K562 (cell line): ENCODE results near the gene ECT2. TPM values are rescaled to one million over a fixed set of nuclear protein-coding genes. Genes with fewer than 3 reads are reported as not detected.

ENCODE experiments used
- ATAC-seq: fragments of 200-7000 bp; cut with Tn5 transposase; 3 replicates; pipeline ENCODE4 v1.9.1; 2020; ENCODE audit warnings: moderate library complexity
- BruUV-seq: library from RNA; stranded (reverse); fragments of 400-500 nt; replicated peaks from 2 replicates; lab custom pipeline; 2021; lab: Mats Ljungman, UMichigan
- CTCF ChIA-PET: fragments of 300-600 bp; formaldehyde crosslinking; extraction: SDS; loops from one replicate; lab custom pipeline; 2021; ENCODE audit warnings: low intra/inter-chr PET ratio; lab: Yijun Ruan, JAX
- POLR2A ChIA-PET: fragments of 300-600, 350-650 bp; sonication (Branson Sonifier 250); formaldehyde crosslinking; extraction: SDS; loops from one replicate; lab custom pipeline; 2021; ENCODE audit warnings: antibody characterized with exemption, inconsistent platforms; lab: Yijun Ruan, JAX
- DNase-seq, 4 experiments: peaks; one replicate each; pipeline versions ENCODE4 v3.0.0 to v3.0.0-alpha.2; 2011 to 2018; ENCODE audit warnings: low spot score in 3 of 4, mixed read lengths in 3 of 4; ENCODE audit errors: extremely low read depth in 1 of 4
- FAIRE-seq: peaks from 2 replicates; lab custom pipeline; 2011; peaks lifted over from hg19 to GRCh38; lab: Jason Lieb, UNC
- H2AFZ ChIP-seq: 2 replicates; pipeline ENCODE4 v1.6.0; 2011; ENCODE audit warnings: low read depth, low read length, control low read depth, inconsistent platforms
- H3K27ac ChIP-seq: fragments of 200-600 bp; 3 replicates; pipeline ENCODE4 v1.8.0; 2011; ENCODE audit warnings: low read depth, mild to moderate bottlenecking, control low read depth, inconsistent platforms, low read length, moderate library complexity, mixed read lengths; ENCODE audit errors: extremely low read depth
- H3K27me3 ChIP-seq, 2 experiments: fragments of 300-600 bp in 1 of 2; 2 replicates in 1 of 2; 3 replicates in 1 of 2; pipeline versions ENCODE4 v1.6.0 to v1.8.0; 2011; ENCODE audit warnings: inconsistent platforms in 2 of 2, low read length in 2 of 2, mild to moderate bottlenecking in 1 of 2, mixed read lengths in 1 of 2, moderate library complexity in 1 of 2; ENCODE audit not compliant: control insufficient read depth in 2 of 2, insufficient read depth in 2 of 2
- H3K36me3 ChIP-seq: fragments of 300-600 bp; 3 replicates; pipeline ENCODE4 v1.8.0; 2011; ENCODE audit warnings: mild to moderate bottlenecking, low read length, inconsistent platforms; ENCODE audit not compliant: control insufficient read depth, insufficient read depth
- H3K4me1 ChIP-seq, 2 experiments: fragments of 200-600 bp in 1 of 2; replicated peaks in 1 of 2; 2 replicates in 1 of 2; 3 replicates in 1 of 2; pipeline versions ENCODE4 v1.5.1 to v1.8.0; 2011; ENCODE audit warnings: inconsistent platforms in 2 of 2, low read length in 2 of 2, mild to moderate bottlenecking in 1 of 2, mixed read lengths in 1 of 2, moderate library complexity in 1 of 2; ENCODE audit not compliant: control insufficient read depth in 2 of 2, insufficient read depth in 2 of 2
- H3K4me2 ChIP-seq: 2 replicates; pipeline ENCODE4 v1.6.1; 2011; ENCODE audit warnings: low read length, control low read depth, inconsistent platforms, mixed read lengths; ENCODE audit not compliant: insufficient read depth
- H3K4me3 ChIP-seq: fragments of 200-600 bp; sonication (generic), shearing (Covaris generic); 2 replicates; pipeline ENCODE4 v1.5.1; 2016; ENCODE audit warnings: control low read depth, inconsistent platforms
- H3K79me2 ChIP-seq: fragments of 200-600 bp; 3 replicates; pipeline ENCODE4 v1.8.0; 2011; ENCODE audit warnings: low read length, inconsistent platforms; ENCODE audit not compliant: control insufficient read depth, insufficient read depth
- H3K9ac ChIP-seq, 2 experiments: 2 replicates each; pipeline versions ENCODE4 v1.6.0 to v1.6.1; 2011; ENCODE audit warnings: low read depth in 2 of 2, low read length in 2 of 2, control low read depth in 1 of 2, inconsistent platforms in 1 of 2, mild to moderate bottlenecking in 1 of 2, mixed read lengths in 1 of 2; ENCODE audit not compliant: insufficient read depth in 1 of 2
- H3K9me1 ChIP-seq: one replicate; pipeline ENCODE4 v1.6.0; 2011; ENCODE audit warnings: inconsistent platforms, mild to moderate bottlenecking, low read length, moderate library complexity; ENCODE audit not compliant: control insufficient read depth, insufficient read depth
- H3K9me3 ChIP-seq: replicated peaks from 2 replicates; pipeline ENCODE4 v1.5.1; 2011; ENCODE audit warnings: low read depth, low read length, inconsistent platforms; ENCODE audit not compliant: control insufficient read depth, insufficient read depth
- H4K20me1 ChIP-seq: replicated peaks from 2 replicates; pipeline ENCODE4 v1.6.1; 2011; ENCODE audit warnings: low read length, inconsistent platforms, mixed read lengths; ENCODE audit not compliant: control insufficient read depth, insufficient read depth
- DIDO1 ChIP-seq: fragments of 450-650 bp; IDR thresholded peaks from 2 replicates; pipeline ENCODE4 v1.6.1; 2016; ENCODE audit warnings: low read depth, missing biosample characterization, missing genetic modification characterization
- FOXP1 ChIP-seq: sonication (generic); formaldehyde crosslinking; IDR thresholded peaks from 2 replicates; pipeline ENCODE4 v1.8.0; 2022; ENCODE audit warnings: mild to moderate bottlenecking, missing genetic modification reagents
- HBP1 ChIP-seq: fragments of 450-650 bp; formaldehyde crosslinking; IDR thresholded peaks from 2 replicates; pipeline ENCODE4 v1.4.0; 2022; ENCODE audit warnings: missing genetic modification characterization
- HMG20A ChIP-seq: fragments of 450-650 bp; formaldehyde crosslinking; conservative IDR thresholded peaks from 2 replicates; pipeline ENCODE4 v1.4.0; 2020; ENCODE audit warnings: mild to moderate bottlenecking, mixed read lengths
- MEF2D ChIP-seq: conservative IDR thresholded peaks from 2 replicates; pipeline ENCODE4 v1.6.1; 2016; ENCODE audit warnings: low read depth, missing genetic modification characterization, missing compliant biosample characterization
- POLR2H ChIP-seq: IDR thresholded peaks from 2 replicates; pipeline ENCODE4 v1.6.1; 2016; ENCODE audit warnings: missing genetic modification characterization, low read depth, mild to moderate bottlenecking, control low read depth, missing compliant biosample characterization, moderate library complexity
- RBM17 ChIP-seq: fragments of 200-400 bp; formaldehyde crosslinking; IDR thresholded peaks from 2 replicates; pipeline ENCODE4 v1.6.1; 2017; ENCODE audit warnings: low read depth, mild to moderate bottlenecking, low read length, borderline replicate concordance
- RREB1 ChIP-seq: fragments of 250-450 bp; sonication (Bioruptor Pico); IDR thresholded peaks from 2 replicates; pipeline ENCODE4 v1.4.0; 2020
- SETDB1 ChIP-seq: IDR thresholded peaks from one replicate; pipeline ENCODE4 v1.6.1; 2012; ENCODE audit warnings: low read length, control low read depth, inconsistent platforms
- TAF7 ChIP-seq: fragments of 450-650 bp; IDR thresholded peaks from 2 replicates; pipeline ENCODE4 v1.6.1; 2016; ENCODE audit warnings: missing genetic modification characterization, missing compliant biosample characterization
- TARDBP ChIP-seq: fragments of 450-650 bp; IDR thresholded peaks from 2 replicates; pipeline ENCODE4 v1.6.1; 2016
- TCF7 ChIP-seq: sonication (generic); IDR thresholded peaks from 2 replicates; pipeline ENCODE4 v1.6.1; 2016; ENCODE audit warnings: antibody characterized with exemption, borderline replicate concordance
- ZKSCAN1 ChIP-seq: fragments of 150-350 bp; IDR thresholded peaks from 2 replicates; pipeline ENCODE4 v1.6.1; 2016; ENCODE audit warnings: low read depth, low read length
- ZNF280B ChIP-seq: fragments of 250-450 bp; sonication (Bioruptor Pico); IDR thresholded peaks from 2 replicates; pipeline ENCODE4 v1.5.1; 2021; ENCODE audit warnings: mild to moderate bottlenecking
- ZNF551 ChIP-seq: fragments of 250-450 bp; sonication (Bioruptor Pico); IDR thresholded peaks from 2 replicates; pipeline ENCODE4 v1.5.0; 2021; ENCODE audit warnings: mild to moderate bottlenecking, moderate library complexity
- ZNF696 ChIP-seq: fragments of 250-450 bp; sonication (Bioruptor Pico); conservative IDR thresholded peaks from 2 replicates; pipeline ENCODE4 v1.4.0; 2020; ENCODE audit warnings: mild to moderate bottlenecking, moderate library complexity
- WGBS: fragments of 100-300 bp; shearing (Covaris generic); methylation state at CpG from one replicate; pipeline ENCODE4 v1.1.6; 2016; ENCODE audit warnings: low coverage, mixed read lengths; ENCODE audit not compliant: insufficient coverage; ENCODE audit errors: missing lambda C conversion rate; 5-methylcytosine and 5-hydroxymethylcytosine counted together
- in situ Hi-C: fragments of 300-500 bp; cut with MboI; formaldehyde crosslinking; loops from 4 replicates; pipeline ENCODE4 v1.15.0; 2018; ENCODE audit warnings: inconsistent platforms, mixed read lengths
- intact Hi-C: fragments of 100-400 bp; cut with micrococcal nuclease; formaldehyde crosslinking; loops from 2 replicates; pipeline ENCODE4 v1.14.2; 2022
- polyA plus RNA-seq, 8 experiments: library from polyadenylated mRNA; depleted of rRNA in 4 of 8; stranded (reverse) in 5 of 8; unstranded in 3 of 8; fragments of >200 nt; fragmentation: Nextera tagmentation in 2 of 8; fragmentation: Illumina TruSeq in 1 of 8; extraction: Ambion mirVana in 2 of 8; extraction: Trizol in 1 of 8; gene quantifications; 2 replicates each; pipeline versions ENCODE4 v1.2.1 to v1.2.3, GENCODE V29; 2011 to 2014; ENCODE audit warnings: inconsistent platforms in 1 of 8, missing spikeins in 1 of 8
- total RNA-seq, 7 experiments: library from RNA; depleted of rRNA in 6 of 7; stranded (reverse); fragments of >200 nt in 6 of 7; fragmentation: Illumina TruSeq in 2 of 7; extraction: Trizol in 2 of 7; gene quantifications; 2 replicates each; pipeline versions ENCODE4 v1.2.1 to v1.2.3, GENCODE V29; 2011 to 2021; ENCODE audit warnings: low replicate concordance in 1 of 7

Gene ECT2
- total and polyA plus RNA-seq, 9 of the 15 experiments (the other 6 are each of a cell fraction or from before 2014, with no cell fraction given), result 19.0 to 53.0 (median 36.5) TPM

GRCh38 chr3:172704001-172704400 is 46.5 kb upstream of the ECT2 start:
- ATAC-seq, result no peak
- no peak for TF ChIP-seq FOXP1 (CRISPR knock-in tag)
- TF ChIP-seq RREB1 (CRISPR knock-in tag), result no peak
- TF ChIP-seq ZKSCAN1, result no peak
- no peak for TF ChIP-seq MEF2D (tag)
- no peak for TF ChIP-seq TARDBP
- TF ChIP-seq ZNF696 (CRISPR knock-in tag), result no peak
- TF ChIP-seq TAF7 (tag), result no peak
- no peak for TF ChIP-seq SETDB1
- TF ChIP-seq ZNF280B, result no peak
- TF ChIP-seq ZNF551, result no peak
- no peak for TF ChIP-seq RBM17
- no peak for TF ChIP-seq HMG20A (CRISPR knock-in tag)
- no peak for TF ChIP-seq POLR2H (tag)
- TF ChIP-seq DIDO1 (tag), result no peak
- TF ChIP-seq HBP1, result no peak
- TF ChIP-seq TCF7, result no peak

More at GRCh38 chr3:172704001-172704400, 46.5 kb upstream of the ECT2 start:
- intact Hi-C loops (no loop called here), in situ Hi-C loops (no loop called here)
- Histone ChIP-seq H3K9me3 (no peaks in the 10 kb centered on the region), H3K4me1 (peaks cover 0 to 7% of the 10 kb centered on the region in 2 experiments; a peak in 3 of 5 replicates), H4K20me1 (0 out of 2 replicates have a peak, but pooled peaks cover 3% of the 10 kb centered on the region), H3K36me3 (no peaks in the 10 kb centered on the region), H2AFZ (no peak overlapping the region), H3K27ac (no peak overlapping the region), H3K9me1 (no peaks in the 10 kb centered on the region), H3K9ac (no peak overlapping the region), H3K79me2 (no peaks in the 10 kb centered on the region; the same call in 1 of the 3 replicates), H3K4me2 (no peak overlapping the region), H3K27me3 (no peaks in the 10 kb centered on the region), H3K4me3 (no peak overlapping the region)
- FAIRE-seq (no peak), DNase-seq (no peak)
- 14% methylated on average over 1 of the region's 1 CpG for WGBS
- ChIA-PET POLR2A (interaction anchor here (1.1 to 1.5 kb wide), 2 partner anchors 8 to 14 kb away, joined by 3 to 4 read pairs; no protein-coding TSS in a partner anchor), CTCF (no interaction called here)
- BruUV-seq, result no TSS peak
